ENCODE results near the gene LPIN1.

DNA sequence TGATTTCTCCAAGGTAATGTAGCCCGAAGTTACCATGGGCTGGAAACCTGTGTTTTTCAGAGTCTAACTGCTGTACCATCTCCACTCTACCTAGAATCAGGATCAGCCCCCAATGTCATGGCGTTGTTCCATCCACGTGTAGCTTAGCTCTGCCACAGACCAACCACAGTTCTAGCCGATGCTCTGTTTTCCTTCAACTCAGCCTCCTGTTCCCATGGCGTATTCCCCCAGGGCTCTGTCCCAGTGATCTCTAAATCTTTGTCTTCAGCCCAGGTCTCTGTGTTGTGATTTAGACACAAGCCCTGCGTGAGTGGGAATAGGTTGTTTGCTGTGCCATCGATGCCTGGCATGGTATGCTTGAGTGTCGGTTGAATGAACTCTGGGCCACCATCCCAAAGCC is 53.4 kb downstream of the LPIN1 start:
- TF ChIP-seq TEAD4 (IDR thresholded peaks at IDR 0.05) (no peak), EP300 (IDR thresholded peaks at IDR 0.05; ENCODE audit: borderline replicate concordance) (no peak), CEBPB (IDR thresholded peaks at IDR 0.05) (no peak), TAF1 (IDR thresholded peaks at IDR 0.05; ENCODE audit: low read depth) (no peak), REST (IDR thresholded peaks at IDR 0.05; ENCODE audit: low read depth) (no peak), RAD21 (IDR thresholded peaks at IDR 0.05; ENCODE audit: low read depth) (no peak), YY1 (IDR thresholded peaks at IDR 0.05; ENCODE audit: low read depth) (no peak), MAX (IDR thresholded peaks at IDR 0.05) (no peak), NFIC (IDR thresholded peaks at IDR 0.05) (no peak), TCF12 (IDR thresholded peaks at IDR 0.05; ENCODE audit: low read depth) (no peak), EGR1 (IDR thresholded peaks at IDR 0.05) (no peak)
